Thyroid gland (tissue), 4 donors: ENCODE data around the gene NPAT.

Experiments used
- POLR2A ChIP-seq, 2 donors: fragments of 450-650 bp; IDR thresholded peaks; one replicate each; pipeline ENCODE4 v1.6.1; 2017; ENCODE audit warnings: antibody characterized with exemption in 2 of 2, mild to moderate bottlenecking in 2 of 2, moderate library complexity in 1 of 2
- TF ChIP-seq, protein P1 (sequence below), 6 experiments: fragments of 200-600 bp in 3 of 6; fragments of 450-650 bp in 3 of 6; sonication (generic) in 3 of 6; IDR thresholded peaks; one replicate each; pipeline ENCODE4 v1.5.1; 2016 to 2019; ENCODE audit warnings: antibody characterized with exemption in 6 of 6, mild to moderate bottlenecking in 2 of 6, inconsistent platforms in 1 of 6, moderate library complexity in 1 of 6

DNA sequence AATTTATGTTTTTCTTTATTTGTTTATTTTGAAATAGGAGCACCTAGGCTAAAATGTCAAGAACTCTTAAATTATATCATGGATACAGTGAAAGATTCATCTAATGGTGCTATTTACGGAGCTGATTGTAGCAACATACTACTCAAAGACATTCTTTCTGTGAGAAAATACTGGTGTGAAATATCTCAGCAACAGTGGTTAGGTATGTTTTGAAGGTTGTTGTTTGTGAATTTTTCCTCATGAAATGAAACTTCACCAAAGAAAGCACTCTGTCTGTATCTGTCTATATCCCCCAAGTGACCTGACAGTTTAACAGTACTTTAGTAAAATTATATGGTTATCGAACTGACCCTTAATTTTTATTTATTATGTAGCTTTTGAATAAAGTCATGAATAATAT lies 13.2 kb upstream of the NPAT start:
- TF ChIP-seq, protein P1, sequence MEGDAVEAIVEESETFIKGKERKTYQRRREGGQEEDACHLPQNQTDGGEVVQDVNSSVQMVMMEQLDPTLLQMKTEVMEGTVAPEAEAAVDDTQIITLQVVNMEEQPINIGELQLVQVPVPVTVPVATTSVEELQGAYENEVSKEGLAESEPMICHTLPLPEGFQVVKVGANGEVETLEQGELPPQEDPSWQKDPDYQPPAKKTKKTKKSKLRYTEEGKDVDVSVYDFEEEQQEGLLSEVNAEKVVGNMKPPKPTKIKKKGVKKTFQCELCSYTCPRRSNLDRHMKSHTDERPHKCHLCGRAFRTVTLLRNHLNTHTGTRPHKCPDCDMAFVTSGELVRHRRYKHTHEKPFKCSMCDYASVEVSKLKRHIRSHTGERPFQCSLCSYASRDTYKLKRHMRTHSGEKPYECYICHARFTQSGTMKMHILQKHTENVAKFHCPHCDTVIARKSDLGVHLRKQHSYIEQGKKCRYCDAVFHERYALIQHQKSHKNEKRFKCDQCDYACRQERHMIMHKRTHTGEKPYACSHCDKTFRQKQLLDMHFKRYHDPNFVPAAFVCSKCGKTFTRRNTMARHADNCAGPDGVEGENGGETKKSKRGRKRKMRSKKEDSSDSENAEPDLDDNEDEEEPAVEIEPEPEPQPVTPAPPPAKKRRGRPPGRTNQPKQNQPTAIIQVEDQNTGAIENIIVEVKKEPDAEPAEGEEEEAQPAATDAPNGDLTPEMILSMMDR (IDR thresholded peaks at IDR 0.05), result no peak
- TF ChIP-seq POLR2A (IDR thresholded peaks at IDR 0.05), result no peak
